Limb (tissue), 2 donors: ENCODE data around the gene ELP1.
"Not testable (repeated sequence)": the region's sequence is repeated elsewhere in the genome, so short reads cannot be mapped to it uniquely, and the experiment has no call there.

Experiments used
- DNase-seq, 2 donors: peaks; one replicate each; pipeline ENCODE4 v3.0.0-alpha.2; 2016; ENCODE audit errors: extremely low spot score in 2 of 2

ELP1 gene

DNA sequence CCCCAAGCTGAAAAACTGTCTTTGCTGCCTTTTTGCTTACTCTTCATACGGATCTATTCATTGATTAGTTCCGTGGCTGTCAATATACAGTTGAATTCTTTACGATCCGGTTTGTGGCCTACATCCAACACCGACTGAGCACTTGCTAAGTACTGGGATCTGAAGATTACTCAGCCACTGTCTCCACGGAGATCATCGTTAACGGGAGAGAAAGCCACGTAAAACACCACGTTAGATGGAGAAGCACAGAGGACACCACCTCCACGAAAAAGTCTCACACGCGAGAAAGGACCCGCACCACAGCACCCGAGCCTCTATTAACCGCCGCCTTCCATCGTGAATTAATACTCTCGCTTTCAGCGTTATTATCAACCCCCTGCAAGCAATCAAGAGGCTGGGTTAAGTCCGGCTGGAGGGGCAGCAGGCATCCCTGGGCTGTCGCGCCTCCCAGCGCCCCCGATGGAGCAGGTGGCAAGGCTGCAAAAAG is 650 bp downstream of the ELP1 start:
- peak in 1 of 2 donors; percentile 4 for DNase-seq

DNA sequence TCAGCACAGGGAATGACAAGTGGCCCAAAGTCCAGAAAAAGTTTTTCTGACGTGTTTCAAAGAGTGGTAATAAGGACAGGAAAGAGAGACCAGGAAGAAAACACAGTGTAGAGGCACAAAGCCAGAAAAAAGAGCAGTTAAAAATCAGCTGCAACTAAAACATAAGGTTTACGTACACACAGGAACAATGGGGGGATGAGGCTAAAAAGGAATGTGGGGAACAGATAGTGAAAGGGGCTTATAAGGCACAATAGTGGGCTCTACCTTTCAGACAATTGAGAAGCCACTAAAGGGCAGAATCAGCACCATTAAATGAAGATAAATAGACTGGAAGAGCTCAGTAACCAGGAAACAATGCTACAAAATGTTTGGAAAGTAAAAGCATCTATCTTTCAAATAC is 5.5 kb downstream of the ELP1 start:
- no peak for DNase-seq

DNA sequence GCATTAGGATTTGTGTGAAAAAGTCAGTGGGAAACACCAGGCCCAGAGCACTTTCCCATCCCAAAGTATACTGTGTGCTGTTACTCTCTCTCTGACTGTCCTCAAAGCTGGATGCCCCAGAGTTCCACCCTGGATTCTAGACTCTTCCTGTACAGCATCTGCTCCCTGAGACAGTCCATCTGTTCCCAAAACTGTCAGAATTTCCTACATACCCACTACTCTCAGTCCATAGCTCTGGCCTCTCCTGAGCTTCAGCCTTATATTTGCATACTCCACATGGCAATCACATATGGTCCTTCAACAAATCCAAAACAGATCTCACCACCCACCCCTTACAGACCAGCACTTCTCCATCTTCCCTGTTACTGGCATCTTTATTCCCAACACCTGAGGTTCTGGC is 9.5 kb downstream of the ELP1 start:
- no peak for DNase-seq

DNA sequence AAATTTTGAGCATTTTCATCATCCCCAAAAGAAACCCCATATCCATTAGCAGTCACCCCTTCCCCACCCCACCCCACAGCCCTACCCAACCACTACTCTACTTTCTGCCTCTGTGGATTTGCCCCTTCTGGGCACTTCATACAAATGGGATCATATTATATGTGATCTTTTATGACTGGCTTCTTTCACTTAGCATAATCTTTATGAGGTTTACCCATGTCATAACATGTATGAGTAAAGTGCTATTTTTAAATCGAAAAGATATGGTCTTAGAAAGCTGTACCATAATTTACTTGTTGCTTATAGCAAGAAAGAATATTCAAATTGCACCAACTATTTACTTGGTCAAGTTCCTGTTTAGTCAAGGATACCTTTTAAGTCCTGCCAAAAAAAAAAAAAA is 12.7 kb downstream of the ELP1 start:
- DNase-seq = no peak

DNA sequence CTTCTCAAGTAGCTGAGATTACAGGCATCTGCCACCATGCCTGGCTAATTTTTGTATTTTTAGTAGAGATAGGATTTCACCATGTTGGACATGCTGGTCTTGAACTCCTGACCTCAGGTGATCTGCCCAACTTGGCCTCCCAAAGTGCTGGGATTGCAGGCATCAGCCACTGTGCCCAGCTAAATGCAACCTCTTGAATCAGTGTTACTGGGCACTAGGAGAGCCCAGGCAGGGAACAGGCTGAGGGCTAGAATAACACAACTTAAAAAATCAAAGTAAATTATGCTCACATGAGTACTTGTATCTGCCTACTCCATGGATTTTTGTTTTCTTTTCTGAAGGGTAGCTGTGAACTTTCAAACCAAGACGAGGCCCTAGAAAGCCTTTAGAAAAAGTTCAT is 13.5 kb downstream of the ELP1 start:
- not testable (repeated sequence) for DNase-seq

DNA sequence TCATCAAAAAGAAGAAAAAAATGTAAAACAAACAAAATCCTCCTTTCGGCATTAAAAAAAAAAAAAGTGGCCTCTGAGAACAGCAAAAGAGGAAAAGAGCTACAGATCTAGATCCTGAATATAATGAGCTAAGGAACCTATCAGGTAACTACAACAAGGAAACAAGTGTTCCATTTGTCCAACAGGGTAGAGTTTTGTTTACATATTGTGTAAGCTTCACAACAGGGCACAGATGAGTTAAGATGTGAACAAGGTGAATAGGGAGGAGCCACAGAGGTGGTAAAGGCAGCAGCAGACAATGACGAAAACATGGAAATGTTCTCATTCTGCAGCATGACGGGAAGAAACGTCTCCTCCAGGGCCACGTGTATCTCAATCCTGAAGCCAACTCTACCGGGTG is 14.4 kb downstream of the ELP1 start:
- DNase-seq = no peak

DNA sequence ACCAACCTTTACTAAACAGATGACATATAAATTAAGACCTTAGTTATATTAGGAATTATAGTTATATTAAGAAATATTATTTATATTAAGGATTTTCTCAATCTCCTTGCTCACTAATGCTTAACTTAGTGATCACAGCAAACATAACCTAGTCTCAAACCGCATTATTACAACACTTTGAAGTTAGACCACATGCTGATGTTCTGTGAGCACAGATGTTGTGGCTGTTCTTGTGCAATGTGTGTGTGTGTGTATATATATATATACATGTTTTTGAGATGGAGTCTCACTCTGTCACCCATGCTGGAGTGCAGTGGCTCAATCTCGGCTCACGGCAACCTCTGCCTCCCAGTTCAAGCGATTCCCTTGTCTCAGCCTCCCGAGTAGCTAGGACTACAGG is 20.5 kb downstream of the ELP1 start:
- DNase-seq = no peak

DNA sequence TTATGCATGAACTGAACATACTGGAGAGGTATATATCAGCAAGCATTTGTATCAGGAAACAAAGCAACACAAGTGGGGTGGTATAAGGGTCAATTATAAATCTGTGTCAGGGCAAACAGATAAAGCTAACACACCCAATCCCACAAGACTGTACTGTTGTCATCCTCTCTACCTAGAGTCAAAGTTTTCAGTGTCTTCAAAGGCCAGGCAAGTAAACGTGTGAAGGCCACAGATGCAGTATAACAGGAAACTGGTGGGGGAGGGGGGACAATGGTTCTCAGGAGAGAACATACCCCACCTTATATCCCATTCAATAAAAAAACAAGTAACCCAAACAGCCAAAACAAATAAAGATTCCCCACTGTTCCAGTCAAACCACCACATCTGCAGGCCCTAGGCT is 22.1 kb downstream of the ELP1 start:
- no peak for DNase-seq

DNA sequence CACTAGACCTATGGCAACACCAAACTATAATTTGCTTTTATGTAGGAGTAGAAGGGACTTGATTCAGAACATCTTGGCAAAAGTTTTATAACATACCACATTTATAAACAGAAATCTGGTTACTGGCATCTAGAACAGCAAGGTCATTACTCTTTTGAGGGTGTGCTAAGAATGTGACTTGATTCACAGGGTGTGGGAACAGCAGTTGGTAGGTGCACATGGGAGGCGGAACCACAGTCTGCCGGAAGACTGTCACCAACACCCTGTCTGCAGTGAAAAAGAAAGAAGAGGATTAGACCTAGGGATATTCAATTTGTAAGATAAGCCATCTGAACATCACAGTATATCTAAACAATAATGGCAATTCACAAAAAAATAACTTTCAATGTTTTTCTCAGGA is 23.0 kb downstream of the ELP1 start:
- DNase-seq = no peak

DNA sequence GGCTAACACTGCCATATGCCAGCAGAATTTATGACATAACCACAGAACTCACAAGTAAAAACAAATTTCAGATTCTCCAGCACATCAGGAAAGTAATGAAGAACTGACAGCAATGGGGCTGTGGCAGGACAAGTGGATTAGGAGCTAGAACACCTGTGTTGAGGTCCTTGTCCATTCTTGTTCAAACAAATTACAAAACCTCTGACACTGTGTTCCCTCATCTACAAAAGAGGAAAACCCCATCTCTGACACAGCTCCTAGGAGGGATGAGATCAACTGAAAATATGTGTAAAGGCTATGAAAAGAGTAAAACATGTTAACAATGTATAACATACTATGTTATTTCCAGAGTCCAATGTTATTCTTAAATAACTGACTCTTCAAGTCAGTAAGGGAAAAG is 23.5 kb downstream of the ELP1 start:
- DNase-seq = no peak

DNA sequence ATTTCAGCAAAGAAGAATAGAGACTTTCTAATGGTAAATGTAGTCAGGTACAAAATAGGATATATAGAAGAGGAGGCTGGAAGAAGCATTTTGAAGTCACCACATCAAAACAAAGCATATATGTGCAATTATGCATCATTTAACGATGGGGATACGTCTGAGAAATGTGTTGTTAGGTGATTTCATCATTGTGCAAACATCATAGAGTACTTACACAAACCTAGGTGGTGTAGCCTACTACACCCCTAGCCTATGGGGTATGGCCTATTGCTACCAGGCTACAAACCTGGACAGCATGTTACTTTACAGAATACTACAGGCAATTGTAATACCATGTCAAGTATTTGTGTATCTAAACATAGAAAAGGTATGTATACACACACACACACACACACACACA is 28.4 kb downstream of the ELP1 start:
- no peak for DNase-seq

DNA sequence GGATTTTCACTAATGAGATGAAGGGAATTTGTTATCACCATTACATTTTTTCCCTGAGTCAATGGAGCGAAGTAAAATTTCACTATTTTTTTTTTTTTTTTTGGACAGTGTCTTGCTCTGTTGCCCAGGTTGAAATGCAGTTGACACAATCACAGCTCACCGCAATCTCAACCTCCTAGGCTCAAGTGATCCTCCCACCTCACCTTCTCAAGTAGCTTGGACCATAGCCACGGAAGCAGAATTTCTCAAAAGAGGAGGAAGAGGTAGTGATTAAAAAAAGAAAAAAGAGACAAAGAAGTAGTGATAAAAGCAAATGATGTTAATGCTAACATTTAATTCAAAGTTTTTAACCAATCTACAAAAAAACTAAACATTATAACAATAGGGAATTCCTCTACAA is 29.8 kb downstream of the ELP1 start:
- no peak for DNase-seq

DNA sequence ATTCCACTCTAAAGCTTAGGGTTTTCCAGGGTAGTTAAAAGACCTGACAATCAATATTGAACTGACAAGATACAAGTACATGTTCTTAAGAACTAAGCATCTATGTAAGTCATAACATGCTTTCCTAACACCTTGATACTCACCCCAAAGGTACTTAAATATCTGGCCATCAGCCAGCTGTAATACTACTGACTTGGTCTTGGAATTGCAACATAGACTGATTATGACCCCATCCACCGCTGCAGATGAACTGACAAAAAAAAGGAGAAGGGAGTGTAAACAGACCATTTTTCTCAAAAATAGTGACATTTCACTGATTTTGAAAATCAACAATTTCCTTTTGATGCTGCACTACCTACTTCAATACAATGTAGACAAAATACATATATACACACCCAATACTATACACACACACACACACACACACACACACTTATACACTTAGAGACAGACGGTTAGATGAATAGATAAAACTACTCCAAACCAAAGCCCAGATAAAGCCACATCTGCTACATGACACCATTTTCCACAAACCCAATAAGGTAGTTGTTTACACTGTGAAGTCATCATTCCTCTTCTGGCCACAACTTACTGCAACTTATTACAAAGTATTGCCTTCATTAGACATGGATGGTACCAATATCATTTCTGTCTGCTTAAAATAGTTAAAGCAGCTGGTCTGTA is 30.4 kb downstream of the ELP1 start:
- no peak for DNase-seq

DNA sequence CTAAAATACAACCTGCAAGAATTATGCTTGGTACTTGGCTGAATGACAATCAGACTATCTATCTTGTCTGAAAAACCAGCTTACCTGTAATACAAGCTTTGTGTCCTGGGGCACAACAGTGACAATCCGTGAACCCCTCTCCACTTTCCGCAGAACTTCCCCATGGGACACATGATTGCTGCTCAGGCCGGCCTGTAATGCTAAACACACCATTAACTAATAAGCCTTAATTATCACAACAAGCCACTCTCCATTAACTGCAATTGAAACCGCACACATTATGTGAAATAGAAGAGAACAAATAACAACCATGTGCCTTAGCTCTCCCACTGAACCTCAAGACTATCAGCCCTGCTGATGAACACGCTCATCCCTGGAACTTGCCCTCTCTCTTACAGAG is 33.7 kb downstream of the ELP1 start:
- DNase-seq = no peak

DNA sequence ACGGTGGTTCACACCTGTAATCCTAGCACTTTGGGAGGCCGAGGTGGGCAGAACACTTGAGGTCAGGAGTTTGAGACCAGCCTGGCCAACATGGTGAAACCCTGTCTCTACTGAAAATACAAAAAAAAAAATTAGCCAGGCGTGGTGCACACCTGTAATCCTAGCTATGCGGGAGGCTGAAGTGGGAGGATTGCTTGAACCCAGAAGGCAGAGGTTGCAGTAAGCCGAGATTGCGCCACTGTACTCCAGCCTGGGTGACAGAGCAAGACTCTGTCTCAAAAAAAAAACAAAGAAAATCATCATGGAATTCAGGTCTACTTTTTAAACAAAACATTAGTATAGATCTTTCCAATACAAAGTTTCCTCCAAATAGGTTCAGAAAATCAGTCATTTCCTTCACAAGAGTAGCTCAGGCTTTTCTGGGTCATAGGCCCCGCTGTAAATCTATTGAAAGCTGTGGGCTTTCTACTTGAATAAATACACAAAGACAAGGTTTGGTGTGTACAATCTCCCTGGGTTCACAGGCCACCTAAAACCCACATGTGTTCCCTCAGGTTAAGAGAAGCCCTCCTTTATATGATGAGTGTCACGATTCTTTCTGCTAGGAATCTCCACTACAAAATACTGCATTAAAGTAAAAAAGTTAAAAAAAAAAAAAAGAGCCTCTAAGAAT is 34.8 kb downstream of the ELP1 start:
- DNase-seq = not testable (repeated sequence)

DNA sequence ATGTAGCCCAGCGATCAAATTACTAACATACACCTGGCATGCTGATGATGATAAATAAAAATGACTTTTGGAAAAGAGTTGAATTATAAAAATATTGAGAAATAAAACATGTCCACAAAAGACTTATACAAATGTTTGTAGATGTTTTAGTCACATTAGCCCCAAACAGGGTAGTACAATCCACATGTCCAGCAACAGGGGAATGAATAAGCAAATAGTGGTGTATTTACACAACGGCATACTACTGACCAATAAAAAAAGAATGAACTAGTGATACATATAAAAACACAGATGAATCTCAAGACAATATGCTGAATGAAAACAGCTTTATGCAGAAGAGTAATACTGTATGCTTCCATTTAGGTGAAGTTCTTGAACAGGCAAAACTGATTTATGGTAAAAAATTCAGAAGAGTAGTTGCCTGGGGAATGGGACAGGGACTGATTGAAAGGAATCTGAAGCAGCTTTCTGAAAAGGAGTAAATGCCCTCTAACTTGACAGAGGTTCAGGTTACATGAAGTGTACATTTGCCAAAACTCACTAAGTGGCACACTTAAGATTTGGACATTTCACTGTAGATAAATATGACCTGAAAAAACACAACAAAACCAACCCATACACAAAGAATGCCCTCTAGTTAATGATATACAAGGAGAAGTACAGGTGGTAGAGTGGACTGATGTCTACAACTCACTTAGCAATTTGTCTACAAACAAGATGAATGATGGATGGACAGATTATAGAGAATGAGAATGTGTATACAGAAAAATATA is 36.4 kb downstream of the ELP1 start:
- DNase-seq = no peak

DNA sequence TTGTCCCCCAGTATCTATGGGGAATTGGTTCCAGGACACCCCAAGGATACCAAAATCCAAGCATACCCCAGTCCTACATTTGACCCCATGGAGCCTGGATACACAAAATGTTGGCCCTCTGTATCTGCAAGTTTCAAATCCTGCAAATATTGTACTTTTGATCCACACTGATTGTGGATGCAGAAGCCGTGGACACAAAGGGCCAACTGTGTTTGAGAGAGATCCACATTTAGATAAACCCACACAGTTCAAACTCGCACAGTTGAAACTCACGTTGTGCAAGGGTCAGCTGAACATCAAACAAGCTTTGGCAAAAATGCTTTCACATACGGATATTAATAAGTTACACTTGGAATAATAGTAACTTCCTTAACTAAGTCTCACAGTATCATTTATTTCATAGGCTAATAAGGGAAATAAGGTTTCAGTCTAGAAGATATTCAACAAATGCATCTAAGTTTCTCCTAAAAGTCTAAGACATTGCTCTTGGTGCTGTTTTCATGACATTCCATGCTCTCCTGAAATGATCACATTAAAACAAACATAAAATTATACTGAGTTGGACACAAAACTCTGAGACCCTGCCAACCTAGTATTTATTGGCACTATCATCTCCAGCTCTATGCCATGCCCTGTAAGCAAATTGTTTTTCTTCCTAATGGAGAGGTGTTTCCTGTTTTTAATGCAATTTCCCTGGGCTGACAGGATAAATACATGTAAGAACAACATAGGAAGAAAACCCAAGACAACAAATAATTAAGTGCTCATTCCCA is 39.5 kb downstream of the ELP1 start:
- no peak for DNase-seq

DNA sequence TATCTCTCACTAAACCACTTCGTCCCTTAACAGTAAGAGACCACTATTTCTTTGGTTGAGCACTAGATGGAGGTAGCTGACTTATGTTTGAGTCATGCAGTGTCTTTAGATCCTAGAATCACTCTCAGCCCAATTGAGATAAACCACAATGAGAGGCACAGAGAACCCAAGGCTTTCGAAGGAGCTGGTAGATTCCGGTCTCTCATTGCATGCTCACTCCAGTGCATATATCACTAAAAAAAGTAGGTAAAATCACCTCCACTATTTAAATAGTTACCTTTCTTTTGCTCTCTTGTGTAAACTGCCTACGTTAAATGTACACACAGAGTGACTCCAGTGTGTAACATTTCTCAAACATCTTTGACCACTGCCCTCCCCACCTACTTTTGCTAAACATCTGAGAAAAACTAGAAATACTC is 44.3 kb downstream of the ELP1 start:
- peak in 1 of 2 donors; percentile 5 for DNase-seq

DNA sequence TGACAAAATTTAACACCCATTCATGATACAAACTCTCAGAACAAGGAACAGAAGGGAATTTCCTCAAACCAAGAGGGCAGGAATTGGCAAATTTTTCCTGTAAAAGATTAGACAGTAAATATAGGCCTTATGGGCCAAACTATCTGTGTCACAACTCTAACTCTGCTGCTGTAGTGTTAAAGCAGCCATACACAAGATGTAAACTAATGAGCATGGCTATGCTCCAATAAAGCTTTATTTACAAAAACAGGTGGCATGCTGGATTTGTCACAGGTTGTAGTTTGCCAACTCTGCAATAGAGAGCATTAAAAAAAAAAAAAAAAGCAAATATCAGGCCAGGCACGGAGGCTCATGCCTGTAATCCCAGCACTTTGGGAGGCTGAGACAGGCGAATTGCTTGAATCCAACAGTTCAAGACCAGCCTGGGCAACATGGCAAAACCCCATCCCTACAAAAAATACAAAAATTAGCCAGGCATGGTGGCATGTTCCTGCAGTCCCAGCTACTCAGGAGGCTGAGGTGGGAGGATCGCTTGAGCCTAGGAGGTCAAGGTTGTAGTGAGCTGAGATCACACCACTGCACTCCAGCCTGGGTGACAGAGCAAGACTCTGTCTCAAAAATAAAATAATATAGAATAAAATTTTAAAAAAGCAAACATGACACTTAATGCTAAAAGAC is 47.2 kb downstream of the ELP1 start:
- DNase-seq = not testable (repeated sequence)

DNA sequence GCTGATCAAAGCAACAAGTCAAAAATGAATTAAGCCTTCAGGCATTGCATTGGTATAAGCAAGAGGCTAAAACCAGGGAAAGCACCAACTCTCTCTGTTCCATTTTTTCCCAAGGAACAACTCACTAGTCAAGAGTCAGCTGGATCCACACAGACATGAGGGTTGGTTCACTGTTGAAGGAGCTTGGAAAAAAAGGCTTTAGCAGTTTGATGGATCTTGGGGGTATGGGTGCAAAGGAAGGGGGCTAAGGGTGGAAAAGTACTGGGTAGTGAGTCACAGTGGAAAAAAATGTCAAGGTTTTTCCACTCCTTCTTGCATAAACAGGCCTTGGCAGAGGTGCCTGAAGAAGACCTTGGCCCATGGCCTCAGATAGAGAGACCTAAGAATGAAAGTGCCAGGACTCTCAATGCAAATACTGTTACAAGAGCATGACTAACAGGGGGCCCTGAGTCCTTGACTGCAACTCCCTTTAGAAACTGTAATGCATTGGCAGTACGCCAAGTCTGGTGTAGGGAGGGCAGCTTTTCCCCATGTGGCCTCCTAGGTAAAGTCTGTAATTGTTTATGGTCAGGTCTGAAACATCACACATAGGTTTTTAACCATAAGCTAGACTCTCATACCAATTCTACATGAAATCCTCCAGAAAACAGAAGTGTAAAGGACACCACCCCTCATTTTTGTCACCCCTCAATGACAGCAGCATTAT is 48.1 kb downstream of the ELP1 start:
- no peak for DNase-seq

DNA sequence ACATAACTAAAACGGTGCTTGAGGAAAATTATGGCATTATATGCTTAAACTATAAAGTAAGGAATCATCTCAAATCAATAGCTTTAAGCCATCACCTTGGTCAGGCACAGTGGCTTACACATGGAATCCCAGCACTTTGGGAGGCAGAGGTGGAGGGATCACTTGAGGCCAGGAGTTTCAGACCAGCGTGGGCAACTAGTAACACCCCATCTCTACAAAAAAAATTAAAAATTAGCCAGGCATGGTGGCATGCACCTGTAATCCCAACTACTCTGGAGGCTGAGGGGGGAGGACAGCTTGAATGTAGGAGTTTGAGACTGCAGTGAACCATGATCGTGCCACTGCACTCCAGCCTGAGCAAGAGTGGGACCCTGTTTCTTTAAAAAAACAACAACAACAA is 49.2 kb downstream of the ELP1 start:
- DNase-seq = no peak
